Measurements from ENCODE around the gene PRR22.

PRR22 gene

GRCh38 chr19:5788422-5788821 lies 3.9 kb upstream of the PRR22 start:
- Histone ChIP-seq H4K20me1 (ENCODE audit: insufficient read depth, low read length) (no peaks in the 10 kb centered on the region), H3K36me3 (replicated peaks; ENCODE audit: insufficient read depth, low read length) (no peaks in the 10 kb centered on the region), H3K79me2 (ENCODE audit: low read length) (peaks cover 16% of the 10 kb centered on the region), H3K27ac (ENCODE audit: low read length) (no peak overlapping the region), H3K27me3 (replicated peaks; ENCODE audit: insufficient read depth, low read length) (peaks cover 38% of the 10 kb centered on the region), H3K9me2 (replicated peaks; ENCODE audit: insufficient read depth, low read length) (no peaks in the 10 kb centered on the region), H3K4me1 (ENCODE audit: low read length) (no peaks in the 10 kb centered on the region; the same call in 1 of the 2 replicates), H3K9ac (ENCODE audit: low read length) (no peak overlapping the region), H3K4me3 (ENCODE audit: low read length) (no peak overlapping the region), H3F3A (ENCODE audit: insufficient read depth, low read length) (no peaks in the 10 kb centered on the region), H2AFZ (ENCODE audit: low read length) (no peak overlapping the region), H3K9me3 (replicated peaks; ENCODE audit: insufficient read depth, low read length) (no peaks in the 10 kb centered on the region), H3K4me2 (ENCODE audit: low read depth, low read length) (no peak overlapping the region)
- TF ChIP-seq EZH2 (optimal IDR thresholded peaks at IDR 0.05; ENCODE audit: low read depth, low read length), result no peak
- no peak for TF ChIP-seq EZH2phosphoT487 (IDR thresholded peaks at IDR 0.05; ENCODE audit: low read length)
- TF ChIP-seq CTCF (IDR thresholded peaks at IDR 0.05; ENCODE audit: low read length), result no peak
- DNase-seq, result no peak

DNA sequence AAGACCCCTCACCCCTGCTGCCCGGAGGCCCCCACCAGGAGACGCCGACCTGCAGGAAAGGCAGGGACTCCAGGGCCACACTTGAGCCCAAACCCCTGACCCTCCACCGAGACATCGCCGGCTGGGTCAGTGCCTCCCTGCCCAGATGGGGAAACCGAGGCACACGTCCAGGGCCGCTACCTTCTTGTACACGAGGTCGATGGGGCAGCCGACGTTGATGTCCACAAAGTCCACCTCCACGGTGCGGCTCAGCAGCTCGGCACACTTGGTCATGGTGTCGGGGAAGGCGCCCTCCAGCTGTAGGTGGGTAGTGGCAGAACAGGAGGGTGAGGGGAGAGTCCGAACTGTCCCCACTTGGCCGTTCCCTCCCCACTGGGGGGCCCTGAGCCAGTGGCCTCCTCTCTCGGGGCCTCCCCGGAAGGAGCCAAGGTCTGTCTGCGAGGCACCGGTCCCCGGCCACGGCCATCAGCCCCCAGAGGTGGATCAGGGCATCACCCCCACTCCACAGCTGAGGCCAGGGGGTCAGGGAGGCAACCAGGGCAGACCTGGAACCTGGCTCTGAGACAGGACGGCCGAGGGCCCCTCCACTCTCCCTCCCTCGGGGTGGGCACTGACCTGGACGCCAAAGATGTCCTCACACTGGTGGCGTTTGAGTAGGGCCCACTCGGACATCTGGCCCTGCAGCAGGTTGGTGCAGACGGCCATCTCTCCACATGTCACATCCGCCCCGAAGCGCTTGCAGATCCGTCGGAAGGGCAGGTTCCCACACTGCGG lies 3.0 kb upstream of the PRR22 start:
- peaks cover 16% of the 10 kb centered on the region for H3K79me2 ChIP-seq (ENCODE audit: low read length)
- peaks cover 42% of the 10 kb centered on the region for H3K27me3 ChIP-seq (replicated peaks; ENCODE audit: insufficient read depth, low read length)
- H3F3A ChIP-seq (ENCODE audit: insufficient read depth, low read length), result no peaks in the 10 kb centered on the region
- no peak for DNase-seq
- H3K4me1 ChIP-seq (ENCODE audit: low read length), result no peaks in the 10 kb centered on the region; the same call in 1 of the 2 replicates
- no peaks in the 10 kb centered on the region for H4K20me1 ChIP-seq (ENCODE audit: insufficient read depth, low read length)
- no peak overlapping the region for H3K9ac ChIP-seq (ENCODE audit: low read length)
- TF ChIP-seq EZH2 (optimal IDR thresholded peaks at IDR 0.05; ENCODE audit: low read depth, low read length) (no peak), CTCF (IDR thresholded peaks at IDR 0.05; ENCODE audit: low read length) (no peak), EZH2phosphoT487 (IDR thresholded peaks at IDR 0.05; ENCODE audit: low read length) (no peak)
- H3K27ac ChIP-seq (ENCODE audit: low read length), result no peak overlapping the region
- H3K9me3 ChIP-seq (replicated peaks; ENCODE audit: insufficient read depth, low read length), result no peaks in the 10 kb centered on the region
- H3K36me3 ChIP-seq (replicated peaks; ENCODE audit: insufficient read depth, low read length), result no peaks in the 10 kb centered on the region
- no peak overlapping the region for H2AFZ ChIP-seq (ENCODE audit: low read length)
- no peaks in the 10 kb centered on the region for H3K9me2 ChIP-seq (replicated peaks; ENCODE audit: insufficient read depth, low read length)
- H3K4me3 ChIP-seq (ENCODE audit: low read length), result no peak overlapping the region
- H3K4me2 ChIP-seq (ENCODE audit: low read depth, low read length), result no peak overlapping the region

GRCh38 chr19:5786593-5787408 lies 2.3 kb upstream of the PRR22 start:
- TF ChIP-seq EZH2phosphoT487 (IDR thresholded peaks at IDR 0.05; ENCODE audit: low read length), result no peak
- no peak for TF ChIP-seq CTCF (IDR thresholded peaks at IDR 0.05; ENCODE audit: low read length)
- no peak for TF ChIP-seq EZH2 (optimal IDR thresholded peaks at IDR 0.05; ENCODE audit: low read depth, low read length)

More at GRCh38 chr19:5786593-5787408, 2.3 kb upstream of the PRR22 start:
- H3K27me3 ChIP-seq (replicated peaks; ENCODE audit: insufficient read depth, low read length), result peaks cover 49% of the 10 kb centered on the region
- no peaks in the 10 kb centered on the region for H3F3A ChIP-seq (ENCODE audit: insufficient read depth, low read length)
- H3K36me3 ChIP-seq (replicated peaks; ENCODE audit: insufficient read depth, low read length), result no peaks in the 10 kb centered on the region
- peaks cover 16% of the 10 kb centered on the region for H3K79me2 ChIP-seq (ENCODE audit: low read length)
- no peak overlapping the region for H3K9ac ChIP-seq (ENCODE audit: low read length)
- no peaks in the 10 kb centered on the region for H4K20me1 ChIP-seq (ENCODE audit: insufficient read depth, low read length)
- no peak for DNase-seq
- H3K4me2 ChIP-seq (ENCODE audit: low read depth, low read length), result no peak overlapping the region
- H3K4me3 ChIP-seq (ENCODE audit: low read length), result no peak overlapping the region
- H3K9me2 ChIP-seq (replicated peaks; ENCODE audit: insufficient read depth, low read length), result no peaks in the 10 kb centered on the region
- no peaks in the 10 kb centered on the region; the same call in 1 of the 2 replicates for H3K4me1 ChIP-seq (ENCODE audit: low read length)
- H3K9me3 ChIP-seq (replicated peaks; ENCODE audit: insufficient read depth, low read length), result no peaks in the 10 kb centered on the region
- no peak overlapping the region for H2AFZ ChIP-seq (ENCODE audit: low read length)
- no peak overlapping the region for H3K27ac ChIP-seq (ENCODE audit: low read length)
